Upper lobe of left lung (tissue), 6 donors: ENCODE results near the gene ADIRF. TPM values are rescaled to one million over a fixed set of nuclear protein-coding genes. Genes with fewer than 3 reads are reported as not detected.
"Not testable (repeated sequence)": the region's sequence is repeated elsewhere in the genome, so short reads cannot be mapped to it uniquely, and the experiment has no call there.

Experiments used
- ATAC-seq, 2 donors: fragments of 200-7000 bp; cut with Tn5 transposase; one replicate each; pipeline ENCODE4 v1.9.1; 2022; ENCODE audit warnings: mild to moderate bottlenecking in 2 of 2, moderate library complexity in 2 of 2; ENCODE audit not compliant: low FRiP score in 2 of 2
- DNase-seq, 2 donors: peaks; one replicate each; pipeline ENCODE4 v3.0.0-alpha.2; 2019 to 2020
- H3K27ac ChIP-seq, 4 donors: fragments of 200-600 bp; sonication (generic); one replicate each; pipeline ENCODE4 v1.5.1; 2016 to 2019
- H3K27me3 ChIP-seq, 4 donors: fragments of 200-600 bp; sonication (generic); one replicate each; pipeline ENCODE4 v1.5.1; 2017 to 2019
- H3K36me3 ChIP-seq, 4 donors: fragments of 200-600 bp; sonication (generic); one replicate each; pipeline ENCODE4 v1.5.1; 2016 to 2019
- H3K4me1 ChIP-seq, 4 donors: fragments of 200-600 bp; sonication (generic); one replicate each; pipeline ENCODE4 v1.5.1; 2018 to 2019
- H3K4me3 ChIP-seq, 4 donors: fragments of 200-600 bp; sonication (generic); one replicate each; pipeline ENCODE4 v1.5.1; 2017 to 2019; ENCODE audit warnings: mild to moderate bottlenecking in 2 of 4, moderate library complexity in 1 of 4
- H3K9me3 ChIP-seq, 4 donors: fragments of 200-600 bp; sonication (generic); one replicate each; pipeline ENCODE4 v1.5.1; 2018 to 2019
- CTCF ChIP-seq, 6 experiments: fragments of 450-650 bp in 4 of 6; fragments of 200-600 bp in 2 of 6; sonication (generic) in 2 of 6; IDR thresholded peaks; one replicate each; pipeline ENCODE4 v1.5.1; 2016 to 2019; ENCODE audit warnings: antibody characterized with exemption in 6 of 6
- EP300 ChIP-seq, 4 donors: sonication (generic); formaldehyde crosslinking; IDR thresholded peaks; one replicate each; pipeline ENCODE4 v1.5.1; 2017; ENCODE audit warnings: antibody characterized with exemption in 4 of 4, control low read depth in 2 of 4
- POLR2A ChIP-seq, 4 donors: fragments of 450-650 bp; IDR thresholded peaks; one replicate each; pipeline ENCODE4 v1.5.1; 2016 to 2017; ENCODE audit warnings: antibody characterized with exemption in 4 of 4, mild to moderate bottlenecking in 2 of 4
- POLR2AphosphoS5 ChIP-seq, 2 donors: sonication (generic); formaldehyde crosslinking; IDR thresholded peaks; one replicate each; pipeline ENCODE4 v1.5.1; 2017; ENCODE audit warnings: antibody characterized with exemption in 2 of 2
- WGBS, 2 donors: methylation state at CpG; one replicate each; pipeline ENCODE4 v1.1.5; 2017 to 2018; 5-methylcytosine and 5-hydroxymethylcytosine counted together
- total RNA-seq, 6 donors: library from RNA; depleted of rRNA in 4 of 6; stranded (reverse); fragments of >200 nt in 4 of 6; gene quantifications; one replicate each; pipeline versions ENCODE4 v1.1.0 to v1.2.1, GENCODE V29; 2016 to 2021
- donor health status: DM: no; HTN: no; CAD: no; lungs with moderate emphysema.
- donor health status: DM: no; HTN: yes; CAD: no; lungs with severe emphysema.

Gene ADIRF
- total RNA-seq, 6 donors from 2014 or later = 51.3 to 202 (median 164) TPM

DNA sequence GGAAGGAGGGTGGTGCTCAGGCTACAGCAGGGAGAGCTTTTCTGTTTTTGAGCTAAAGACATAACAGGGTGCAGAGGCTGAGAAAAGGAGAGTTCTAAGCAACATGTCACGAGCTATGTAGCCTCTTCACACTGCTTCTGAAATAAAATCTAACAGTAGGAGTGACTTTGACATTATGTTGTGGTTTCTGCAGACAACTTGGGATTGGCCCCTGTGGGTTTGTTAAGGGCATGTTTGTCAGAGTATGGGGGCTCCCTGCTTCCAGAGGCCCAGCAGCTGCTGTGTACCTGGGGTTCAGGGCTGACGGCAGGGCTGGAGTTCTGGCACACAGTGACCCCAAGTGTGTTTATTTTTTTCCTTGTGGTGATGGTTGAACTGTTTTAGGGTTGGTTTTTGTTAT is 35.6 kb upstream of the ADIRF start:
- H3K9me3 ChIP-seq = no peaks in the 10 kb centered on the region
- DNase-seq = no peak
- no peak for TF ChIP-seq POLR2AphosphoS5 (IDR thresholded peaks at IDR 0.05)
- TF ChIP-seq CTCF (IDR thresholded peaks at IDR 0.05) = no peak
- TF ChIP-seq EP300 (IDR thresholded peaks at IDR 0.05) = no peak
- no peak for TF ChIP-seq POLR2A (IDR thresholded peaks at IDR 0.05)
- 83% methylated on average over 2 of the region's 2 CpGs for WGBS, 2 donors
- no peak overlapping the region for H3K4me3 ChIP-seq
- H3K36me3 ChIP-seq = peaks cover 0 to 61% (median 5%) of the 10 kb centered on the region in 4 donors
- ATAC-seq = no peak
- no peaks in the 10 kb centered on the region for H3K27me3 ChIP-seq
- no peak overlapping the region for H3K27ac ChIP-seq
- no peaks in the 10 kb centered on the region for H3K4me1 ChIP-seq

DNA sequence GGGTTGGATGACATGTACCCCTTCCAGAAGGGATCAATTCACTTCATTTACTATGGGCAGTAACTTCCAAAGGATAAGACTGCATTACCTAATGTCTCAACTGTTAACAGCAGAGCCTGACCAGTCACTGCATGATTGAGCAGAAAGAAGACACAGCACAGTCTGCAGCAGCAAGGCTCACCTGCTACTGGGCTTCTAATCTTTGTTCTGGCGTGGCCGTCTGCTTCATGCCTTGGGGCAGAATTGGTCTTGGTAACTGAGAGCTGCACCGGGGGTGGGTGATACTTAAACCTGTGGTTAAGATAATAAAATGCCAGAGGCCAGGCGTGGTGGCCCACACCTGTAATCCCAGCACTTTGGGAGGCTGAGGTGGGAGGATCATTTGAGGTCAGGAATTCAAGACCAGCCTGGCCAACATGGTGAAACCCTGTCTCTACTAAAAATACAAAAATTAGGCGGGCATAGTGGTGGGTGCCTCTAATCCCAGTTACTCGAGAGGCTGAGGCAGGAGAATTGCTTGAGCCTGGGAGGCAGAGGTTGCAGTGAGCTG is 34.0 kb upstream of the ADIRF start:
- DNase-seq, H3K27me3 ChIP-seq, H3K27ac ChIP-seq, H3K4me1 ChIP-seq, H3K4me3 ChIP-seq, ATAC-seq, H3K9me3 ChIP-seq: not testable (repeated sequence)
- 78 to 85% methylated on average over 6 of the region's 6 CpGs for WGBS, 2 donors
- peaks cover 0 to 53% (median 5%) of the 10 kb centered on the region in 4 donors for H3K36me3 ChIP-seq

DNA sequence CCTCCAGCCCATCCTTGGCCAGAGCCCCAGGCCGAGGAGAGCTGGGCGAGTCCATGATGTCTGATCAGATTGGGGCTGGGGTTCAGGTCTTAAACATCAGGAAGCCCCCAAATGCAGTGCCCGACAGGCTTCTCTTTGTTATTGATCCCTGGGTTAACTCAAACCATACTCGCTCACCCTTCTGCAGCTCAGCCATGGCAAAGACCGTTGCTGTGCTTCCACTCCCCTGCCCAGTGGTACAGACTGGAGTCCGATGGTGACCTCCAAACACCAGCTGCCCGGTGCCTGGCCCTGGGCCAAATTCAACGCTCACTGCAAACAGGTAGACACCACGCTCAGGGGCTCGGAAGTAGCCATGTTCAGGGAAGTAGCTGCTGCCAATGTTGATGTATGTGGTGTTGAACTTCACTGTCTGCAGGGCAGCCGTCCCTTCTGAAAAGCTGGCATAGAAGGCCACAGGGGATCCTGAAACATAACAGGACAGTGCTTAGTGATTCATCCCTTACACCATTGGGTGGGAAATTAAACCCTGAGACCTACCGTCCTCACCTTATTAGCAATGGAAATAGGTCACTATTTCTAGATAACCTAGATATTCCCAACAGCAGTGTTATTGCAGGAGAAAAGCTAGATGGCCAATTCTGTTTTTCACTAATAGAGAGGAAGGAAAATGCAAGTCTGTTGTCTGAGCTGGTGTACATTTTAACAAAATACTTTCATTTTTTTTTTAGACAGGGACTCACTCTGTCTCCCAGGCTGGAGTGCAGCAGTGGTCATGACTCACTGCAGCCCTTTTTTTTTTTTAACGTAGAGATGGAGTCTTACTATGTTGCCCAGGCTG is 31.4 kb upstream of the ADIRF start:
- peaks cover 0 to 9% (median 5%) of the 10 kb centered on the region in 4 donors for H3K4me1 ChIP-seq
- H3K9me3 ChIP-seq = no peaks in the 10 kb centered on the region
- no peaks in the 10 kb centered on the region for H3K27me3 ChIP-seq
- ATAC-seq = no peak
- peaks cover 0 to 37% (median 0%) of the 10 kb centered on the region in 4 donors for H3K36me3 ChIP-seq
- no peak for DNase-seq
- no peak for TF ChIP-seq POLR2A (IDR thresholded peaks at IDR 0.05)
- no peak for TF ChIP-seq EP300 (IDR thresholded peaks at IDR 0.05)
- no peak for TF ChIP-seq CTCF (IDR thresholded peaks at IDR 0.05)
- no peak for TF ChIP-seq POLR2AphosphoS5 (IDR thresholded peaks at IDR 0.05)
- 82 to 84% methylated on average over 2 to 13 of the region's 13 CpGs for WGBS, 2 donors
- no peak overlapping the region for H3K4me3 ChIP-seq
- no peak overlapping the region for H3K27ac ChIP-seq

DNA sequence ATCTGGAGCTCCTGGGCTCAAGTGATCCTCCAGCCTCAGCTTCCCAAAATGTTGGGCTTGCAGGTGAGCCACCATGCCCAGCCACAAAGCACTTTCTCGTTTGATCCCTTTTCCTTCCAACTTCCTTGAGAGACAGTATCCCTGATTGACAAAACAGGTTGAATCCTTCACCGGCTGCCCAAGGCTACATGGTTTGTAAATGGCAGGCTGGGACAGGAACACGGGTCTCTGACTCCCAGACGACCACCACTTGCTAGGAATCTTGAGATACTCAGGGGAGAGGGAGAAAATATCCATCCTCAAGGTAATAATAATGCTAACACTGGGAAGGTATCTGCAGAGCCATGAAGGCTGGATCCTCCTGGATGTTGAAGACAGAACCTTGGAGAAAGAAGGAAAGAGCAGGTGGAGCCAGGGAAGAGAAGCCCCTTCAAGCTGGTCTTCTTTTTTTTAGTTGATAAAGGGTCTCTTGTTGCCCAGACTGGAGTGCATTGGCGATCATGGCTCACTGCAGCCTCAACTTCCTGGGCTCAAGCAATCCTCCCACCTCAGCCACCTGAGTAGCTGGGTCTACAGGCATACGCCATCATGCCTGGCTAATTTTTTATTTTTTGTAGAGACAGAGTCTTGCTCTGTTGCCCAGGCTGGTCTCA is 30.7 kb upstream of the ADIRF start:
- Histone ChIP-seq H3K4me1 (peaks cover 0 to 9% (median 5%) of the 10 kb centered on the region in 4 donors), H3K9me3 (no peaks in the 10 kb centered on the region), H3K4me3 (no peak overlapping the region), H3K27me3 (no peaks in the 10 kb centered on the region), H3K36me3 (peaks cover 0 to 45% (median 0%) of the 10 kb centered on the region in 4 donors), H3K27ac (no peak overlapping the region)
- TF ChIP-seq CTCF (IDR thresholded peaks at IDR 0.05) (no peak), POLR2AphosphoS5 (IDR thresholded peaks at IDR 0.05) (no peak), POLR2A (IDR thresholded peaks at IDR 0.05) (no peak), EP300 (IDR thresholded peaks at IDR 0.05) (no peak)
- ATAC-seq (no peak), DNase-seq (no peak)
- WGBS, 2 donors = 78 to 82% methylated on average over 6 of the region's 6 CpGs

DNA sequence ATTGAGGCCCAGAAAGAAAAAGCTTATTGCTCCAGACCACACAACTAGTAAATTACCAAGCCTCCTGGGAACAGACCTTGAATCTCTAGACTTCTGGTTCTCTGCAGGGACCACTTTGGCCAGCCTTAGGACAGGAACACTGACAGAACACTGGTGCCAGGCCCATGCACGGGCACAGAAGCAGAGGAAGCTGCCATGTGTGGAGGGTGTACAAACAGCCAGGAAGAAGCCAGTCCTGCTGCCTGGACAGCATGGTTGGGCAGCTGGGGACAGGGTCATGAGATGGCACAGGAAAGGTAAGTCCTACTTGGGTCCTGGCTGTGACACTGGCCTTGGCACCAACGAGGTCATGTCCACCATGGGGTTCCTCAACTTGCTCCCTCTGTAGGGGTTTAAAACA is 30.0 kb upstream of the ADIRF start:
- H3K9me3 ChIP-seq = no peaks in the 10 kb centered on the region
- no peaks in the 10 kb centered on the region for H3K27me3 ChIP-seq
- no peak overlapping the region for H3K27ac ChIP-seq
- H3K4me1 ChIP-seq = peaks cover 0 to 9% (median 5%) of the 10 kb centered on the region in 4 donors
- DNase-seq (no peak), ATAC-seq (no peak)
- TF ChIP-seq CTCF (IDR thresholded peaks at IDR 0.05) = no peak
- no peak for TF ChIP-seq POLR2AphosphoS5 (IDR thresholded peaks at IDR 0.05)
- TF ChIP-seq POLR2A (IDR thresholded peaks at IDR 0.05) = no peak
- no peak for TF ChIP-seq EP300 (IDR thresholded peaks at IDR 0.05)
- WGBS, 2 donors = 87 to 89% methylated on average over 1 to 2 of the region's 2 CpGs
- peaks cover 0 to 47% (median 0%) of the 10 kb centered on the region in 4 donors for H3K36me3 ChIP-seq
- H3K4me3 ChIP-seq = no peak overlapping the region

- not testable (repeated sequence) for H3K4me1 ChIP-seq, DNase-seq, H3K27me3 ChIP-seq, H3K27ac ChIP-seq, ATAC-seq, H3K9me3 ChIP-seq, H3K4me3 ChIP-seq
- 88 to 93% methylated on average over 16 of the region's 16 CpGs for WGBS, 2 donors
- peaks cover 0 to 45% (median 0%) of the 10 kb centered on the region in 4 donors for H3K36me3 ChIP-seq
Observed at GRCh38 chr10:86940076-86940475, 28.2 kb upstream of the ADIRF start.
